Lower lobe of right lung (tissue), 2 donors: ENCODE measurements around the gene ACAP2. TPM values are rescaled to one million over a fixed set of nuclear protein-coding genes. Genes with fewer than 3 reads are reported as not detected.

Source experiments
- ATAC-seq, 2 donors: fragments of 200-7000 bp; cut with Tn5 transposase; one replicate each; pipeline ENCODE4 v1.9.1; 2020 to 2022; ENCODE audit warnings: mild to moderate bottlenecking in 2 of 2, moderate library complexity in 2 of 2
- DNase-seq: peaks from one replicate; pipeline ENCODE4 v3.0.0-alpha.2; 2020
- H3K27ac ChIP-seq: fragments of 200-600 bp; one replicate; pipeline ENCODE4 v1.8.0; 2022
- H3K27me3 ChIP-seq: fragments of 200-600 bp; one replicate; pipeline ENCODE4 v1.8.0; 2022; ENCODE audit warnings: low read depth
- H3K36me3 ChIP-seq: fragments of 200-600 bp; one replicate; pipeline ENCODE4 v1.8.0; 2022; ENCODE audit warnings: mild to moderate bottlenecking
- H3K4me1 ChIP-seq: fragments of 200-600 bp; one replicate; pipeline ENCODE4 v1.8.0; 2022
- H3K4me3 ChIP-seq: fragments of 200-600 bp; one replicate; pipeline ENCODE4 v1.8.0; 2022; ENCODE audit warnings: mild to moderate bottlenecking
- H3K9me3 ChIP-seq: fragments of 200-600 bp; one replicate; pipeline ENCODE4 v1.8.0; 2022
- CTCF ChIP-seq: fragments of 200-600 bp; IDR thresholded peaks from one replicate; pipeline ENCODE4 v1.8.0; 2022; ENCODE audit warnings: antibody characterized with exemption, mild to moderate bottlenecking
- intact Hi-C: fragments of 100-400 bp; cut with DNase I; formaldehyde crosslinking; loops from one replicate; pipeline ENCODE4 v1.11.0; 2022
- total RNA-seq: library from RNA; stranded (reverse); fragmentation: NEBNext Ultra II Directional; extraction: Animal tissue kit (Norgen Biotek cat#: 25700); gene quantifications from one replicate; pipeline ENCODE4 v1.2.1, GENCODE V29; 2021
- donor health status: DM: no; HTN: yes; CAD: no; lungs with severe emphysema.

ACAP2 gene
- total RNA-seq, 1 donor from 2014 or later, result 68.9 TPM

- H3K36me3 ChIP-seq, result no peaks in the 10 kb centered on the region
- H3K9me3 ChIP-seq, result no peaks in the 10 kb centered on the region
- intact Hi-C loops, result no loop called here
- no peak overlapping the region for H3K4me3 ChIP-seq
- H3K27me3 ChIP-seq, result no peaks in the 10 kb centered on the region
- ATAC-seq (no peak), DNase-seq (no peak)
- no peak for TF ChIP-seq CTCF
- no peak overlapping the region for H3K27ac ChIP-seq
- peaks cover 10% of the 10 kb centered on the region for H3K4me1 ChIP-seq
Observed at GRCh38 chr3:195425849-195426248, 17.0 kb downstream of the ACAP2 start.

GRCh38 chr3:195423818-195424217 lies 19.0 kb downstream of the ACAP2 start:
- TF ChIP-seq CTCF, result no peak
- DNase-seq (no peak), ATAC-seq (no peak)
- H3K9me3 ChIP-seq, result no peaks in the 10 kb centered on the region
- intact Hi-C loops, result no loop called here
- H3K27me3 ChIP-seq, result no peaks in the 10 kb centered on the region
- H3K4me3 ChIP-seq, result no peak overlapping the region
- H3K36me3 ChIP-seq, result no peaks in the 10 kb centered on the region
- H3K27ac ChIP-seq, result no peak overlapping the region
- peaks cover 10% of the 10 kb centered on the region for H3K4me1 ChIP-seq

GRCh38 chr3:195421400-195421799 lies 21.4 kb downstream of the ACAP2 start:
- H3K27ac ChIP-seq, result no peak overlapping the region
- H3K27me3 ChIP-seq, result no peaks in the 10 kb centered on the region
- TF ChIP-seq CTCF, result no peak
- H3K36me3 ChIP-seq, result no peaks in the 10 kb centered on the region
- DNase-seq (no peak), ATAC-seq (no peak)
- H3K9me3 ChIP-seq, result no peaks in the 10 kb centered on the region
- intact Hi-C loops, result no loop called here
- H3K4me1 ChIP-seq, result peaks cover 9% of the 10 kb centered on the region
- H3K4me3 ChIP-seq, result no peak overlapping the region

GRCh38 chr3:195416795-195417194 lies 26.0 kb downstream of the ACAP2 start:
- TF ChIP-seq CTCF, result no peak
- intact Hi-C loops, result no loop called here
- H3K4me3 ChIP-seq, result no peak overlapping the region
- no peaks in the 10 kb centered on the region for H3K27me3 ChIP-seq
- H3K4me1 ChIP-seq, result peaks cover 17% of the 10 kb centered on the region
- no peaks in the 10 kb centered on the region for H3K9me3 ChIP-seq
- no peak for DNase-seq
- H3K27ac ChIP-seq, result no peak overlapping the region
- H3K36me3 ChIP-seq, result no peaks in the 10 kb centered on the region
- ATAC-seq, result no peak

- intact Hi-C loops, result no loop called here
- Histone ChIP-seq H3K4me3 (no peak overlapping the region), H3K9me3 (no peaks in the 10 kb centered on the region), H3K4me1 (peaks cover 27% of the 10 kb centered on the region), H3K36me3 (no peaks in the 10 kb centered on the region), H3K27ac (no peak overlapping the region), H3K27me3 (no peaks in the 10 kb centered on the region)
- TF ChIP-seq CTCF, result no peak
- ATAC-seq (no peak), DNase-seq (no peak)
Observed at GRCh38 chr3:195411836-195412235, 31.0 kb downstream of the ACAP2 start.

GRCh38 chr3:195410546-195410945 lies 32.3 kb downstream of the ACAP2 start:
- H3K36me3 ChIP-seq, result no peaks in the 10 kb centered on the region
- H3K9me3 ChIP-seq, result no peaks in the 10 kb centered on the region
- H3K4me3 ChIP-seq, result no peak overlapping the region
- no peaks in the 10 kb centered on the region for H3K27me3 ChIP-seq
- intact Hi-C loops, result no loop called here
- DNase-seq, result no peak
- no peak overlapping the region for H3K27ac ChIP-seq
- no peak for ATAC-seq
- TF ChIP-seq CTCF, result no peak
- H3K4me1 ChIP-seq, result peaks cover 37% of the 10 kb centered on the region
